Esophagus muscularis mucosa (tissue), 4 donors: ENCODE results near the gene VARS2. TPM values are rescaled to one million over a fixed set of nuclear protein-coding genes. Genes with fewer than 3 reads are reported as not detected.
A peak's percentile ranks its signal among the peaks of the same experiment; 100 is the strongest.

Experiments used
- DNase-seq: peaks from one replicate; pipeline ENCODE4 v3.0.0-alpha.2; 2017; ENCODE audit errors: extremely low spot score
- H3K27ac ChIP-seq, 4 donors: fragments of 200-600 bp; sonication (generic); replicated peaks in 1 of 4; 1 replicate in 3 of 4; 2 replicates in 1 of 4; pipeline ENCODE4 v1.5.1; 2016 to 2019; ENCODE audit warnings: mild to moderate bottlenecking in 1 of 4
- H3K27me3 ChIP-seq, 4 donors: fragments of 200-600 bp; sonication (generic); one replicate each; pipeline versions ENCODE4 v1.5.1 to v1.6.0; 2016 to 2019
- H3K36me3 ChIP-seq, 4 donors: fragments of 200-600 bp; sonication (generic); one replicate each; pipeline ENCODE4 v1.5.1; 2016 to 2019
- H3K4me1 ChIP-seq, 4 donors: fragments of 200-600 bp; sonication (generic); one replicate each; pipeline ENCODE4 v1.5.1; 2016 to 2019
- H3K4me3 ChIP-seq, 4 donors: fragments of 200-600 bp; sonication (generic); 1 replicate in 2 of 4; 2 replicates in 2 of 4; pipeline ENCODE4 v1.5.1; 2016 to 2019; ENCODE audit warnings: mild to moderate bottlenecking in 4 of 4, moderate library complexity in 1 of 4
- H3K9me3 ChIP-seq, 4 donors: fragments of 200-600 bp; sonication (generic); 1 replicate in 3 of 4; 2 replicates in 1 of 4; pipeline ENCODE4 v1.5.1; 2016 to 2019
- CTCF ChIP-seq, 3 experiments: fragments of 200-600 bp in 2 of 3; fragments of 450-650 bp in 1 of 3; sonication (generic) in 2 of 3; IDR thresholded peaks; one replicate each; pipeline ENCODE4 v1.5.1; 2017 to 2019; ENCODE audit warnings: antibody characterized with exemption in 3 of 3, mild to moderate bottlenecking in 2 of 3, moderate library complexity in 1 of 3
- EP300 ChIP-seq: sonication (generic); formaldehyde crosslinking; IDR thresholded peaks from one replicate; pipeline ENCODE4 v1.6.1; 2017; ENCODE audit warnings: antibody characterized with exemption
- POLR2A ChIP-seq: fragments of 450-650 bp; IDR thresholded peaks from one replicate; pipeline ENCODE4 v1.6.1; 2017; ENCODE audit warnings: antibody characterized with exemption, moderate library complexity, mild to moderate bottlenecking, low read depth
- POLR2AphosphoS5 ChIP-seq, 2 donors: sonication (generic); formaldehyde crosslinking; IDR thresholded peaks; one replicate each; pipeline ENCODE4 v1.6.1; 2017; ENCODE audit warnings: antibody characterized with exemption in 2 of 2
- WGBS: methylation state at CpG from one replicate; pipeline ENCODE4 v1.1.5; 2018; 5-methylcytosine and 5-hydroxymethylcytosine counted together
- intact Hi-C: fragments of 100-400 bp; cut with DNase I; formaldehyde crosslinking; loops from one replicate; pipeline ENCODE4 v1.15.1; 2023
- total RNA-seq, 4 donors: library from RNA; depleted of rRNA; stranded (reverse); fragments of >200 nt; gene quantifications; one replicate each; pipeline versions ENCODE4 v1.1.0 to v1.2.1, GENCODE V29; 2016

The VARS2 gene
- total RNA-seq, 4 donors from 2014 or later = 6.6 to 16.9 (median 12.6) TPM

GRCh38 chr6:30879684-30880427 lies 34.2 kb upstream of the VARS2 start:
- no peak for DNase-seq
- H3K27ac ChIP-seq = no peak overlapping the region
- intact Hi-C loops = loop anchor here (5.0 to 10.0 kb wide), 2 partner anchors 138 to 195 kb away; partner anchors contain the start of genes FLOT1, IER3 and PPP1R18
- H3K36me3 ChIP-seq = no peaks in the 10 kb centered on the region
- H3K4me1 ChIP-seq = peaks cover 31 to 61% (median 57%) of the 10 kb centered on the region in 4 donors
- no peaks in the 10 kb centered on the region for H3K9me3 ChIP-seq
- WGBS = 88% methylated on average over 8 of the region's 8 CpGs
- H3K4me3 ChIP-seq = no peak overlapping the region
- H3K27me3 ChIP-seq = no peaks in the 10 kb centered on the region
- TF ChIP-seq POLR2AphosphoS5 (IDR thresholded peaks at IDR 0.05) (no peak), CTCF (IDR thresholded peaks at IDR 0.05) (no peak), EP300 (no peak), POLR2A (no peak)

DNA sequence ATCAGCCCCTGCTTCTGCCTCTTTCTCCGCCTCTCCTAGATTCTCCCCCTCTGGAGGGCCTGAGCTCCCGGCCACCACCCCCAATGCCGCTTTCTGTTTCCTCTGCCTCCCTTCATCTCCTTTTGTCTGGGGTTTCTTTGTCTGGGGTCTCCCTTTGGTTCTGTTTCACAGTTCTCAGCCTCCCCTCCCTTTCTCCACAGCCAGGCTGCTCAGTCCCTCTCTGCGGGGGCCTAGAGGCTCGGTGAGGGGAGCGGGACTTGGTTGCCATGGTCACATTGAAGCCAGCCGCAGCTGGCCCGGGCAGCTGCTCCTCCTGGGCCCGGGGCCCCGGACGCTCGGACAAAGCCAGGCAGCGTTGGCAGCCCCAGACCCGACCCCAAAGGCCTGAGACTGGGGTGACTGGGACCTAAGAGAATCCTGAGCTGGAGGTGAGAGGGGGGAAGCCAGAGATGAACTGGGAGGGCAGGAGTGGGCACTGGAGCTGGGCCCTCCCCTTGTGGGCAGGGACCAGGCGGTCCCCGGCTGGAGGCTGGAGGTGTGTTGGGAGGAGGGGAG lies 33.3 kb upstream of the VARS2 start:
- Histone ChIP-seq H3K9me3 (no peaks in the 10 kb centered on the region), H3K36me3 (no peaks in the 10 kb centered on the region), H3K4me3 (no peak overlapping the region), H3K4me1 (peaks cover 40 to 64% (median 61%) of the 10 kb centered on the region in 4 donors), H3K27me3 (no peaks in the 10 kb centered on the region), H3K27ac (peak overlapping the region in 2 of 4 donors; percentile 85 to 93)
- TF ChIP-seq POLR2A (no peak), CTCF (IDR thresholded peaks at IDR 0.05) (no peak), POLR2AphosphoS5 (IDR thresholded peaks at IDR 0.05) (no peak), EP300 (no peak)
- no peak for DNase-seq
- WGBS = 89% methylated on average over 8 of the region's 16 CpGs
- intact Hi-C loops = loop anchor here (10.0 kb wide), 1 partner anchor 196 kb away; the partner anchor contains the start of gene PPP1R18

DNA sequence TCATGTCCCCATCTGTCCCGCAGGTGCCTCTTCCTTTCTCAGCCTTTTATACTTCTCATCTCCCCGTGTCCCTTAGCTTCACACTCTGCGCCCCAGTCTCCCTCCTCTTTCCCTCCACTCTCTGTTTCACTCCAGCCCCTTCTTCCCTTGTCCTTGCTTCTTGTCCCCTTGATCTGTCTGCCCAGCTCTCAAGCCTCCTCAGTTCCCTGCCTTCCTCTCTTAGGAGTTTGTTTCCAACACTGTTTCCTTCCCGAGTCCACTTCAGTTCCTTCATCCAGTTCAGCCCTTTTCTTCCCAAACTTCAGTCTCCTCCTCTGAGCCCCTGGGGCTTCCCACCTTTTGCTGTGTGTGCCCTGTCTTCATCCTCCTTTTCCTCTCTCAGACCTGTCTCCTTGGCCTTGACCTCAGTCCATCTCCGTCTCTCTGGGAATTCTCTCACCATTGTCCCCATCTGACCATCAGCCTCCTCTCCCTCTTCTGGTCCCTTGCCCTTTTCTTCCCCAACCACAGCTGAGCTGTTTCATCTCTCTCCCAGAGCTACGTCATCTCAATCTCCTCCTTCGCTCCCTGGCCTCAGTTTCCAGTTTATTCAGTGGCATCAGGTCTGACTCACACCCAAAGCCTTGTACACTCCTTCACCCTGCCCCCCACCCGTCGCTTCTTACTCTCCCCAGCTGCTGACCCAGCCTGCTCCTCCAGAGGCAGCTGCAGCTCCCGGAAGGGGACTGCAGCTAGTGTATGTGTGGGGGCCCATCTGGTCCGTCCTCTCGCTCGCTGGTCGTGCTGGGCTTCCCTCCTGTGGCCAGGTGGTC lies 32.4 kb upstream of the VARS2 start:
- intact Hi-C loops = loop anchor here (10.0 kb wide), 1 partner anchor 197 kb away; the partner anchor contains the start of gene PPP1R18
- H3K36me3 ChIP-seq = no peaks in the 10 kb centered on the region
- TF ChIP-seq CTCF (IDR thresholded peaks at IDR 0.05) = no peak
- TF ChIP-seq POLR2AphosphoS5 (IDR thresholded peaks at IDR 0.05) = no peak
- no peak for TF ChIP-seq EP300
- TF ChIP-seq POLR2A = no peak
- WGBS = 75% methylated on average over 14 of the region's 14 CpGs
- no peaks in the 10 kb centered on the region for H3K9me3 ChIP-seq
- no peaks in the 10 kb centered on the region for H3K27me3 ChIP-seq
- H3K4me1 ChIP-seq = peaks cover 47 to 64% (median 61%) of the 10 kb centered on the region in 4 donors
- peak overlapping the region; percentile 85 to 93 (median 90) for H3K27ac ChIP-seq
- DNase-seq = no peak
- H3K4me3 ChIP-seq = no peak overlapping the region

GRCh38 chr6:30882204-30882758 lies 31.8 kb upstream of the VARS2 start:
- Histone ChIP-seq H3K27ac (peak overlapping the region; percentile 85 to 93 (median 90)), H3K4me3 (no peak overlapping the region), H3K9me3 (no peaks in the 10 kb centered on the region), H3K4me1 (peaks cover 42 to 62% (median 58%) of the 10 kb centered on the region in 4 donors), H3K36me3 (no peaks in the 10 kb centered on the region), H3K27me3 (no peaks in the 10 kb centered on the region)
- no peak for TF ChIP-seq POLR2A
- TF ChIP-seq EP300 = no peak
- no peak for TF ChIP-seq POLR2AphosphoS5 (IDR thresholded peaks at IDR 0.05)
- TF ChIP-seq CTCF (IDR thresholded peaks at IDR 0.05) = no peak
- intact Hi-C loops = loop anchor here (10.0 kb wide), 1 partner anchor 197 kb away; the partner anchor contains the start of gene PPP1R18
- no peak for DNase-seq
- WGBS = 34% methylated on average over 6 of the region's 8 CpGs
